Keratinocyte (primary cell): ENCODE data around the gene REPIN1. TPM values are rescaled to one million over a fixed set of nuclear protein-coding genes. Genes with fewer than 3 reads are reported as not detected.

Experiments used
- DNase-seq: peaks from one replicate; pipeline ENCODE4 v3.0.0-alpha.2; 2011; ENCODE audit warnings: low read depth, missing footprints, low spot score
- FAIRE-seq: peaks from 2 replicates; lab custom pipeline; 2011; peaks lifted over from hg19 to GRCh38; lab: Jason Lieb, UNC
- H2AFZ ChIP-seq: 2 replicates; pipeline ENCODE4 v1.6.0; 2012; ENCODE audit warnings: low read length, control low read depth, inconsistent platforms; ENCODE audit not compliant: control insufficient read depth
- H3K27ac ChIP-seq: 2 replicates; pipeline ENCODE4 v1.5.1; 2011; ENCODE audit warnings: low read length; ENCODE audit not compliant: control insufficient read depth, insufficient read depth
- H3K27me3 ChIP-seq: 3 replicates; pipeline ENCODE4 v1.6.0; 2011; ENCODE audit warnings: low read length; ENCODE audit not compliant: control insufficient read depth, insufficient read depth; ENCODE audit errors: extremely low read depth
- H3K36me3 ChIP-seq, 2 experiments: 2 replicates in 1 of 2; 3 replicates in 1 of 2; pipeline ENCODE4 v1.5.1; 2011; ENCODE audit warnings: low read length in 2 of 2, mild to moderate bottlenecking in 1 of 2; ENCODE audit not compliant: control insufficient read depth in 2 of 2, insufficient read depth in 2 of 2; ENCODE audit errors: extremely low read depth in 1 of 2
- H3K4me1 ChIP-seq: 3 replicates; pipeline ENCODE4 v1.5.1; 2011; ENCODE audit warnings: low read length; ENCODE audit not compliant: control insufficient read depth, insufficient read depth; ENCODE audit errors: extremely low read depth
- H3K4me2 ChIP-seq: 3 replicates; pipeline ENCODE4 v1.6.0; 2011; ENCODE audit warnings: low read depth, low read length; ENCODE audit not compliant: control insufficient read depth, insufficient read depth; ENCODE audit errors: extremely low read depth
- H3K4me3 ChIP-seq, 3 experiments: fragments of 200-600 bp in 1 of 3; sonication (generic) in 1 of 3; 2 replicates in 2 of 3; 3 replicates in 1 of 3; pipeline ENCODE4 v1.5.1; 2011 to 2016; ENCODE audit warnings: low read length in 3 of 3, mild to moderate bottlenecking in 3 of 3, control low read depth in 2 of 3, inconsistent platforms in 1 of 3, low read depth in 1 of 3, mixed read lengths in 1 of 3, mixed run types in 1 of 3, moderate library complexity in 1 of 3; ENCODE audit not compliant: control insufficient read depth in 2 of 3, insufficient read depth in 2 of 3; ENCODE audit errors: extremely low read depth in 1 of 3
- H3K79me2 ChIP-seq: 2 replicates; pipeline ENCODE4 v1.6.0; 2012; ENCODE audit warnings: low read length; ENCODE audit not compliant: control insufficient read depth, insufficient read depth
- H3K9ac ChIP-seq: 3 replicates; pipeline ENCODE4 v1.6.0; 2011; ENCODE audit warnings: low read length; ENCODE audit not compliant: control insufficient read depth, insufficient read depth; ENCODE audit errors: extremely low read depth
- H3K9me1 ChIP-seq: 3 replicates; pipeline ENCODE4 v1.6.0; 2011; ENCODE audit warnings: low read length; ENCODE audit not compliant: control insufficient read depth, insufficient read depth; ENCODE audit errors: extremely low read depth
- H3K9me3 ChIP-seq: 2 replicates; pipeline ENCODE4 v1.5.1; 2012; ENCODE audit warnings: low read depth, low read length; ENCODE audit not compliant: control insufficient read depth
- H4K20me1 ChIP-seq: 3 replicates; pipeline ENCODE4 v1.6.0; 2011; ENCODE audit warnings: low read length; ENCODE audit not compliant: control insufficient read depth, insufficient read depth; ENCODE audit errors: extremely low read depth
- CTCF ChIP-seq, 3 experiments: IDR thresholded peaks in 1 of 3; conservative IDR thresholded peaks in 1 of 3; optimal IDR thresholded peaks in 1 of 3; 2 replicates in 2 of 3; 3 replicates in 1 of 3; pipeline versions ENCODE3 to v1.5.1; 2011; ENCODE audit warnings: low read length in 3 of 3, mild to moderate bottlenecking in 3 of 3, moderate library complexity in 2 of 3, control low read depth in 1 of 3, inconsistent platforms in 1 of 3; ENCODE audit not compliant: insufficient read depth in 2 of 3; ENCODE audit errors: extremely low read depth in 1 of 3
- EZH2 ChIP-seq: IDR thresholded peaks from one replicate; pipeline ENCODE4 v1.6.1; 2012; ENCODE audit warnings: inconsistent platforms, mild to moderate bottlenecking, low read length, moderate library complexity
- dilution Hi-C: fragments of 300-500 bp; cut with MboI; formaldehyde crosslinking; loops from one replicate; pipeline ENCODE4 v1.7.0; 2020; ENCODE audit warnings: low sequenced_read_pairs; ENCODE audit not compliant: extremely low pct_ligation_motif_present
- polyA plus RNA-seq, 5 experiments: library from polyadenylated mRNA; depleted of rRNA in 3 of 5; stranded (reverse) in 3 of 5; stranded (forward) in 1 of 5; unstranded in 1 of 5; fragments of >200 nt; gene quantifications; 1 replicate in 1 of 5; 2 replicates in 3 of 5; 3 replicates in 1 of 5; pipeline versions ENCODE4 v1.2.1 to v1.2.3, GENCODE V29; 2011 to 2012; ENCODE audit warnings: missing spikeins in 2 of 5, low read depth in 1 of 5, low replicate concordance in 1 of 5

The REPIN1 gene
- polyA plus RNA-seq, 1 donor (not counting 4 experiments of a cell fraction or from before 2014, with no cell fraction given) = 9.3 TPM

GRCh38 chr7:150388306-150388705 is 19.7 kb downstream of the REPIN1 start:
- no peak overlapping the region for H3K27ac ChIP-seq
- H3K9me1 ChIP-seq = no peaks in the 10 kb centered on the region
- no peak for DNase-seq
- no peaks in the 10 kb centered on the region for H4K20me1 ChIP-seq
- H3K79me2 ChIP-seq = no peaks in the 10 kb centered on the region
- TF ChIP-seq CTCF (optimal IDR thresholded peaks at IDR 0.05 in 1 of 3, IDR thresholded peaks at IDR 0.05 in 1 of 3, conservative IDR thresholded peaks at IDR 0.05 in 1 of 3; ENCODE audit: extremely low read depth in 1 of 3, insufficient read depth in 2 of 3, low read length in 3 of 3) = no peak
- TF ChIP-seq EZH2 = no peak
- no peak overlapping the region for H3K4me3 ChIP-seq
- H3K36me3 ChIP-seq = peaks cover 0 to 2% of the 10 kb centered on the region in 2 experiments
- H2AFZ ChIP-seq = no peak overlapping the region
- no peaks in the 10 kb centered on the region for H3K27me3 ChIP-seq
- no peaks in the 10 kb centered on the region for H3K9me3 ChIP-seq
- no peak for FAIRE-seq
- no peaks in the 10 kb centered on the region for H3K4me1 ChIP-seq
- H3K4me2 ChIP-seq = no peak overlapping the region
- H3K9ac ChIP-seq = no peak overlapping the region
- dilution Hi-C loops = no loop called here

DNA sequence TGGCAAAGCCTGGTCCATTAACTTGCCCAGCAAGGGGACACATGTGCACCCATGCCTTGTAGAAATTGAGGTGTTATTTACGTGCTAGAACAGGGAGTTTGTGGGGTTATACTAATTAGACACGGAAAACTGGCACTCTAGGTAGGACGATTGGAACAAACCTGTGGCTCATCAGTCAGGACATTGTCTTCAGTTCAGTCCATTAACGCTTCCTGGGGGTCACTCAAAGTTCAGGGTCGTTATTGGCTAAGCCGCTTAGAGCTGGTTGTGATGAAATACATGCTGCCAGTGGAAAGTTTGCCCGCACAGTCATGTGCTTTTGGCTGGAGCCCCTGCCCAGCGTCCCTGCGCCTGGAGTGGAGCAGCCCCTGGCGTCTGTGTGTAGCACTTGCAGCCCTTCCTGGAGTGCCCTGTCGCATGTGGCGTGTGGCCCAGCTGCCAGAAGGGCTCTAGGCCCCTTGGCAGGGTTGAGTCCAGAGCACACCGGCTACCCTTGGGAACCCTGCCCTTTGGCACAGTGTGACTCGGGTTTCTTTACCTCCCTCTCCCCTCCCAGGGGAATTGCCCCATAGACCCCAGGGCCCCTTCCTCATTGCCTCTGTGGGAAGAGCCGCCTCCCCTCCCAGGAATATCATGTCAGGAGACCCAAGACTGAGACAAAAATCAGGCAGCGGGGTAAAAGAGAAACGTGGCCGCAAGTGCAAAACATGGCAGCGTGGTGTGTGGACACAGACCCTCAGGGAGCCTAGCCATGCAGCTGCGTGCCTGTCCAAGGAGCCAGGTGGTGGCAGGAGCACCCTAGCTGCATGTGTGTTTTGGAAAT is 20.3 kb downstream of the REPIN1 start:
- no peaks in the 10 kb centered on the region for H3K9me1 ChIP-seq
- TF ChIP-seq CTCF (optimal IDR thresholded peaks at IDR 0.05 in 1 of 3, IDR thresholded peaks at IDR 0.05 in 1 of 3, conservative IDR thresholded peaks at IDR 0.05 in 1 of 3; ENCODE audit: extremely low read depth in 1 of 3, insufficient read depth in 2 of 3, low read length in 3 of 3) (no peak), EZH2 (no peak)
- no peak overlapping the region for H2AFZ ChIP-seq
- H4K20me1 ChIP-seq = no peaks in the 10 kb centered on the region
- dilution Hi-C loops = no loop called here
- no peaks in the 10 kb centered on the region for H3K9me3 ChIP-seq
- FAIRE-seq (no peak), DNase-seq (no peak)
- H3K79me2 ChIP-seq = no peaks in the 10 kb centered on the region
- H3K9ac ChIP-seq = no peak overlapping the region
- H3K4me1 ChIP-seq = no peaks in the 10 kb centered on the region
- no peak overlapping the region for H3K4me2 ChIP-seq
- H3K27me3 ChIP-seq = no peaks in the 10 kb centered on the region
- H3K4me3 ChIP-seq = no peak overlapping the region
- H3K36me3 ChIP-seq = peaks cover 0 to 2% of the 10 kb centered on the region in 2 experiments
- no peak overlapping the region for H3K27ac ChIP-seq
